OCI-LY3 (cell line): ENCODE measurements around the gene RPS18.
"Not testable (repeated sequence)": the region's sequence is repeated elsewhere in the genome, so short reads cannot be mapped to it uniquely, and the experiment has no call there.

Experiments
- CTCF ChIP-seq: fragments of 200-600, 300-600 bp; sonication (generic); IDR thresholded peaks from 2 replicates; pipeline ENCODE4 v1.5.1; 2014; ENCODE audit warnings: antibody characterized with exemption, low read length, low read depth
- EZH2phosphoT487 ChIP-seq: fragments of 200-600 bp; shearing (Covaris generic); IDR thresholded peaks from 2 replicates; pipeline ENCODE4 v1.6.1; 2018; ENCODE audit warnings: antibody characterized with exemption, mixed run types, low read depth

- not testable (repeated sequence) for TF ChIP-seq EZH2phosphoT487, CTCF
Observed at GRCh38 chr6:33226503-33227120, 45.3 kb upstream of the RPS18 start.
